GM20000 (cell line): ENCODE measurements around the gene TMED4.
A peak's percentile ranks its signal among the peaks of the same experiment; 100 is the strongest.

Experiments used
- DNase-seq: peaks from one replicate; pipeline ENCODE4 v3.0.0; 2012; ENCODE audit warnings: low spot score
- TF ChIP-seq, protein P1 (sequence below): IDR thresholded peaks from 2 replicates; pipeline ENCODE4 v1.5.1; 2012; ENCODE audit warnings: mild to moderate bottlenecking, control low read depth; ENCODE audit errors: extremely low read depth, missing control alignments

Gene TMED4

DNA sequence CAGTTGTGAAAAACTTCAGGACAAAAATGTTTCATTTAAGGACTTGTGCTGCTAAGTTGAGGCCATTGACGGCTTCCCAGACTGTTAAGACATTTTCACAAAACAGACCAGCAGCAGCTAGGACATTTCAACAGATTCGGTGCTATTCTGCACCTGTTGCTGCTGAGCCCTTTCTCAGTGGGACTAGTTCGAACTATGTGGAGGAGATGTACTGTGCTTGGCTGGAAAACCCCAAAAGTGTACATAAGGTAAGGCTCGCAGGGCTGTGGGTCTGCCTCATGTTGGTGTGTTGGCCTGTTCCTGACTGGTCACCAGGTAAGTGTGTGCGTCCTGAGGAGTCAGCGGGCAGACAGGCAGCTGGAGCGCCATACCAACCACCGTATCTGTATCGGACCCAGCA, 42.3 kb upstream of the TMED4 start:
- TF ChIP-seq, protein P1, sequence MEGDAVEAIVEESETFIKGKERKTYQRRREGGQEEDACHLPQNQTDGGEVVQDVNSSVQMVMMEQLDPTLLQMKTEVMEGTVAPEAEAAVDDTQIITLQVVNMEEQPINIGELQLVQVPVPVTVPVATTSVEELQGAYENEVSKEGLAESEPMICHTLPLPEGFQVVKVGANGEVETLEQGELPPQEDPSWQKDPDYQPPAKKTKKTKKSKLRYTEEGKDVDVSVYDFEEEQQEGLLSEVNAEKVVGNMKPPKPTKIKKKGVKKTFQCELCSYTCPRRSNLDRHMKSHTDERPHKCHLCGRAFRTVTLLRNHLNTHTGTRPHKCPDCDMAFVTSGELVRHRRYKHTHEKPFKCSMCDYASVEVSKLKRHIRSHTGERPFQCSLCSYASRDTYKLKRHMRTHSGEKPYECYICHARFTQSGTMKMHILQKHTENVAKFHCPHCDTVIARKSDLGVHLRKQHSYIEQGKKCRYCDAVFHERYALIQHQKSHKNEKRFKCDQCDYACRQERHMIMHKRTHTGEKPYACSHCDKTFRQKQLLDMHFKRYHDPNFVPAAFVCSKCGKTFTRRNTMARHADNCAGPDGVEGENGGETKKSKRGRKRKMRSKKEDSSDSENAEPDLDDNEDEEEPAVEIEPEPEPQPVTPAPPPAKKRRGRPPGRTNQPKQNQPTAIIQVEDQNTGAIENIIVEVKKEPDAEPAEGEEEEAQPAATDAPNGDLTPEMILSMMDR = no peak
- no peak for DNase-seq

DNA sequence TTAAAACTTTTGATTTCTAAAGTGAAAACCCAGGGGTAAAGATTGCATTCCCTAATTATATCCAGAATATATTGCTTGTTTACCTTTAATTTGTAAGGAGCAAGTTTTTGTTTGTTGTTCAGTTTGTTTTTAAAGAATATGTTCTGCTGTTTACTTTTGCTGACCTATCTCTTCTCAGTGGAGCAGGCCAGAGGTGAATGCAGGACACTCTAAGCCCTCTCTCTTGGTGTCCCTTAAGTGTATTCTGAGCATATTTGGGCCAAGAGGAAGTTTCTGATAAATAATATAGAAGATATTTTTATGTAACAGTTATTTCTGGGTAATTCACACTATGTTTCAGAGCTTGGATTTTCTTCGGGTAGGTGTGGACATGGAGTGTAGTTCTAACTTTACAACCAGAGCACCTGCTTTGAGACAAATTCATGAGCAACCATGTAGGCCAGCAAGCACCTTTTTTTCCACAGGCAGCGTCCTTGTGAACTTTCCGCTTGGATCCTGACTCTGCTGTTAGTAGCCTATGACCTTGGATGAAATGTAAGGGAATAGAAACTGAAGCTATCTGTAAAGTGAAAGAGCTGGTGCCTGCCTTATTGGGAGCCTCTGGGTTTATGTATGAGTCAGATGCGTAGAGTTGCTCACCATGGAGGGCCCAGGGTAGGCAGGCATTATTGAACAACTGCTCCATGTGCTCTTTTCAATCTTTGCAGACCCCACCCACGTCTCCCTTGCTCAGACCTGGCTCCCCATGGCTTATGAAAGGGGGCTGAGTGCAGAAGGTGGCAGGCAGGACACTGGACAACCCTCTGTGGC, 40.5 kb upstream of the TMED4 start:
- no peak for DNase-seq
- TF ChIP-seq, protein P1 = no peak

DNA sequence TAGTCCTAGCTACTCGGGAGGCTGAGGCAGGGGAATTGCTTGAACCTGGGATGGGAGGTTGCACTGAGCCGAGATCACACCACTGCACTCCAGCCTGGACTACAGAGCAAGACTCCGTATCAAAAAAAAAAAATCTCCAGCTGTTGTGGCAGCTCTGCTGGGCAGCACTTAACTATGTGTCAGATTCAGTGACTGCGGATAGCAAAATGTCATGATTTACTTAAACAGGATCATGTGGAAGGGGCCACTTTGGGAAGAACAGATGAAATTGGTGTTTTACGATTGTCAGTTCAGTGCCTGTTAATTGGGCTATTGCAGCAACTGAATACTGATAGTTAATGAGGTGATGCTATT, 39.7 kb upstream of the TMED4 start:
- TF ChIP-seq, protein P1 = no peak
- DNase-seq = no peak

DNA sequence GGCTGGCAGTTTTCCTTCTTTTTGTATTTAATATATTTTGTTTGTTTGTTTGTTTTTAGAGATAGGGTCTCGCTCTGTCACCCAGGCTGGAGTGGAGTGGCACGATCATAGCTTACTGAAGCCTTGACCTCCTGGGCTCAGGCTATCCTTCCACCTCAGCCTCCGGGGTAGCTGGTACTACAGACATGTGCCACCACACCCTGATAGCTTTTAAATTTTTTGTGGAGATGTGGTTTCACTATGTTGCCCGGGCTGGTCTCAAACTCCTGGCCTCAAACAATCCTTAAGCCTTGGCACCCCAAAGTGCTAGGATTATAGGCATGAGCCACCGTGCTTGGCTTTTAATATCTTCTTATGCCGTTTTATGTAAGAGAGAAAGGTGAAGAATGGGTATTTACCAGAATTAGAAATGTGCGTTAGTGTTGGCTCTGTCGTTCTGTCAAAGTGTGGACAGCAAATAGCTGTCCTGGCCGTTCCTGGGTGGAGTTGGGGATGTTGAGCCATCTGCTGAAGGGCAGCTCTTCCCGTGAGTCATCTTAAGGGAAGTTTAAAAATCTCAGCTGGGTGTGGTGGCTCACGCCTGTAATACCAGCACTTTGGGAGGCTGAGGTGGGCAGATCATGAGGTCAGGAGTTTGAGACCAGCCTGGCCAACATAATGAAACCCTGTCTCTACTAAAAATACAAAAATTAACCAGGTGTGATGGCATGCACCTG, 39.2 kb upstream of the TMED4 start:
- TF ChIP-seq, protein P1 = no peak
- no peak for DNase-seq

GRCh38 chr7:44618753-44619152, 36.7 kb upstream of the TMED4 start:
- TF ChIP-seq, protein P1 = no peak
- no peak for DNase-seq

GRCh38 chr7:44618045-44618444, 36.0 kb upstream of the TMED4 start:
- no peak for DNase-seq
- TF ChIP-seq, protein P1 = no peak

- TF ChIP-seq, protein P1 = no peak
These were observed 35.3 kb upstream of the TMED4 start for GRCh38 chr7:44617225-44617890.

More at GRCh38 chr7:44617225-44617890, 35.3 kb upstream of the TMED4 start:
- DNase-seq = peak; percentile 25
